ENCODE results near the gene TMEM86B.
A peak's percentile ranks its signal among the peaks of the same experiment; 100 is the strongest.

The TMEM86B gene

DNA sequence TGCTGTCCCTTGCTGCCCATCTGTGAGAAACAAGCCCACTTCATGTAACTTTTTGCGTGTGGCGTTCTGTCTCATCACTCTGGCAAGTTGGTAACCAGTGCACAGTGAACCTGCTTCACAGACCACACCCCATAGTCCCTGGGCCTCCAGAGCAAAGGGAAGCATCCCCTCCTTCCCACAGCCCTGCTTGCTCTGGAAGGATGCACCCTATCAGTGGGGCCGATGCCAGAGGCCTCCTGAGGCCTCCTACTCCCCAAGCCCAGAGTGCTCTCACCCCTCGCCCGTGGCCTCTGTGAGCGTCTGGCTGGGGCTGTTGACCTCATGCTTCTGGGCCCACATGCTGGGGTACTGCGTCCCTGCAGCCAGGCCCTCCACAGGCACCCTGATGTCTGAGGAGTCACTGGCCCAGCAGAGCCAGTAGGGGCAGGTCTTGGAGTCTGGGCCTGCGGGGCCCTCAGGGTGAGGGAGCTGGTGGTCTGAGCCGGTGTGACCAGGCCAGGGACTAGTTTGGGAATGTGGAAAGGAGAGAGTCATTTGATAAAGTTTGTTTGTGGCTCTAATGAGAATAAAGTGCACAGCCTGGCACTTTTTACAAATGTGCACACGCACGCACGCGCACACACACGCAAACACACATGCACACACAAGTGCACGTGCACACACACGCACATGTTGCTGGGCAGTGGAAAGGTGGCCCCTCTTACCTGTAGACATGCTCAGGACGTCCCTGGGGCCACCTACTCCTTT lies 5.1 kb downstream of the TMEM86B start:
- TF ChIP-seq, protein P1, sequence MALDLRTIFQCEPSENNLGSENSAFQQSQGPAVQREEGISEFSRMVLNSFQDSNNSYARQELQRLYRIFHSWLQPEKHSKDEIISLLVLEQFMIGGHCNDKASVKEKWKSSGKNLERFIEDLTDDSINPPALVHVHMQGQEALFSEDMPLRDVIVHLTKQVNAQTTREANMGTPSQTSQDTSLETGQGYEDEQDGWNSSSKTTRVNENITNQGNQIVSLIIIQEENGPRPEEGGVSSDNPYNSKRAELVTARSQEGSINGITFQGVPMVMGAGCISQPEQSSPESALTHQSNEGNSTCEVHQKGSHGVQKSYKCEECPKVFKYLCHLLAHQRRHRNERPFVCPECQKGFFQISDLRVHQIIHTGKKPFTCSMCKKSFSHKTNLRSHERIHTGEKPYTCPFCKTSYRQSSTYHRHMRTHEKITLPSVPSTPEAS (tag by site-specific recombination; IDR thresholded peaks at IDR 0.05) = peak; percentile 86
- TF ChIP-seq ZFP37 (tag by site-specific recombination; IDR thresholded peaks at IDR 0.05) (no peak), ZNF354C (tag by site-specific recombination; IDR thresholded peaks at IDR 0.05; ENCODE audit: borderline replicate concordance, low read depth) (no peak), ZNF610 (tag by site-specific recombination; IDR thresholded peaks at IDR 0.05; ENCODE audit: borderline replicate concordance) (no peak), ZIC2 (tag by site-specific recombination; IDR thresholded peaks at IDR 0.05) (peak; percentile 66), SP3 (tag by site-specific recombination; IDR thresholded peaks at IDR 0.05) (no peak), ZNF221 (tag by site-specific recombination; IDR thresholded peaks at IDR 0.05; ENCODE audit: borderline replicate concordance) (no peak)
- TF ChIP-seq, protein P2, sequence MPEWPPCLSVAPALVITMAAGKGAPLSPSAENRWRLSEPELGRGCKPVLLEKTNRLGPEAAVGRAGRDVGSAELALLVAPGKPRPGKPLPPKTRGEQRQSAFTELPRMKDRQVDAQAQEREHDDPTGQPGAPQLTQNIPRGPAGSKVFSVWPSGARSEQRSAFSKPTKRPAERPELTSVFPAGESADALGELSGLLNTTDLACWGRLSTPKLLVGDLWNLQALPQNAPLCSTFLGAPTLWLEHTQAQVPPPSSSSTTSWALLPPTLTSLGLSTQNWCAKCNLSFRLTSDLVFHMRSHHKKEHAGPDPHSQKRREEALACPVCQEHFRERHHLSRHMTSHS (tag by site-specific recombination; IDR thresholded peaks at IDR 0.05) = no peak
- TF ChIP-seq, protein P3, sequence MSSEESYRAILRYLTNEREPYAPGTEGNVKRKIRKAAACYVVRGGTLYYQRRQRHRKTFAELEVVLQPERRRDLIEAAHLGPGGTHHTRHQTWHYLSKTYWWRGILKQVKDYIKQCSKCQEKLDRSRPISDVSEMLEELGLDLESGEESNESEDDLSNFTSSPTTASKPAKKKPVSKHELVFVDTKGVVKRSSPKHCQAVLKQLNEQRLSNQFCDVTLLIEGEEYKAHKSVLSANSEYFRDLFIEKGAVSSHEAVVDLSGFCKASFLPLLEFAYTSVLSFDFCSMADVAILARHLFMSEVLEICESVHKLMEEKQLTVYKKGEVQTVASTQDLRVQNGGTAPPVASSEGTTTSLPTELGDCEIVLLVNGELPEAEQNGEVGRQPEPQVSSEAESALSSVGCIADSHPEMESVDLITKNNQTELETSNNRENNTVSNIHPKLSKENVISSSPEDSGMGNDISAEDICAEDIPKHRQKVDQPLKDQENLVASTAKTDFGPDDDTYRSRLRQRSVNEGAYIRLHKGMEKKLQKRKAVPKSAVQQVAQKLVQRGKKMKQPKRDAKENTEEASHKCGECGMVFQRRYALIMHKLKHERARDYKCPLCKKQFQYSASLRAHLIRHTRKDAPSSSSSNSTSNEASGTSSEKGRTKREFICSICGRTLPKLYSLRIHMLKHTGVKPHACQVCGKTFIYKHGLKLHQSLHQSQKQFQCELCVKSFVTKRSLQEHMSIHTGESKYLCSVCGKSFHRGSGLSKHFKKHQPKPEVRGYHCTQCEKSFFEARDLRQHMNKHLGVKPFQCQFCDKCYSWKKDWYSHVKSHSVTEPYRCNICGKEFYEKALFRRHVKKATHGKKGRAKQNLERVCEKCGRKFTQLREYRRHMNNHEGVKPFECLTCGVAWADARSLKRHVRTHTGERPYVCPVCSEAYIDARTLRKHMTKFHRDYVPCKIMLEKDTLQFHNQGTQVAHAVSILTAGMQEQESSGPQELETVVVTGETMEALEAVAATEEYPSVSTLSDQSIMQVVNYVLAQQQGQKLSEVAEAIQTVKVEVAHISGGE (tag by site-specific recombination; conservative IDR thresholded peaks at IDR 0.05; ENCODE audit: low read depth) = no peak
- TF ChIP-seq, protein P4, sequence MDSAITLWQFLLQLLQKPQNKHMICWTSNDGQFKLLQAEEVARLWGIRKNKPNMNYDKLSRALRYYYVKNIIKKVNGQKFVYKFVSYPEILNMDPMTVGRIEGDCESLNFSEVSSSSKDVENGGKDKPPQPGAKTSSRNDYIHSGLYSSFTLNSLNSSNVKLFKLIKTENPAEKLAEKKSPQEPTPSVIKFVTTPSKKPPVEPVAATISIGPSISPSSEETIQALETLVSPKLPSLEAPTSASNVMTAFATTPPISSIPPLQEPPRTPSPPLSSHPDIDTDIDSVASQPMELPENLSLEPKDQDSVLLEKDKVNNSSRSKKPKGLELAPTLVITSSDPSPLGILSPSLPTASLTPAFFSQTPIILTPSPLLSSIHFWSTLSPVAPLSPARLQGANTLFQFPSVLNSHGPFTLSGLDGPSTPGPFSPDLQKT (IDR thresholded peaks at IDR 0.05; ENCODE audit: borderline replicate concordance, low read depth, low read length) = no peak
- TF ChIP-seq, protein P5, sequence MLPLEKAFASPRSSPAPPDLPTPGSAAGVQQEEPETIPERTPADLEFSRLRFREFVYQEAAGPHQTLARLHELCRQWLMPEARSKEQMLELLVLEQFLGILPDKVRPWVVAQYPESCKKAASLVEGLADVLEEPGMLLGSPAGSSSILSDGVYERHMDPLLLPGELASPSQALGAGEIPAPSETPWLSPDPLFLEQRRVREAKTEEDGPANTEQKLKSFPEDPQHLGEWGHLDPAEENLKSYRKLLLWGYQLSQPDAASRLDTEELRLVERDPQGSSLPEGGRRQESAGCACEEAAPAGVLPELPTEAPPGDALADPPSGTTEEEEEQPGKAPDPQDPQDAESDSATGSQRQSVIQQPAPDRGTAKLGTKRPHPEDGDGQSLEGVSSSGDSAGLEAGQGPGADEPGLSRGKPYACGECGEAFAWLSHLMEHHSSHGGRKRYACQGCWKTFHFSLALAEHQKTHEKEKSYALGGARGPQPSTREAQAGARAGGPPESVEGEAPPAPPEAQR (tag by site-specific recombination; IDR thresholded peaks at IDR 0.05) = no peak
- ChIA-PET CTCF (interaction anchor here (0.5 to 0.7 kb wide), 2 partner anchors 14 to 29 kb away, joined by 3 to 4 read pairs; no protein-coding TSS in a partner anchor), POLR2A (interaction anchor here (0.6 kb wide), 1 partner anchor 449 kb away, joined by 4 read pairs; no protein-coding TSS in a partner anchor)
- no peaks in the 10 kb centered on the region for H3K4me1 ChIP-seq (ENCODE audit: control insufficient read depth, insufficient read depth, low read length)
- peaks cover 0 to 23% of the 10 kb centered on the region in 2 experiments; a peak in 1 of 3 replicates for H3K36me3 ChIP-seq (ENCODE audit: control insufficient read depth in 2 of 2, insufficient read depth in 1 of 2, low read length in 2 of 2)
- no peak overlapping the region for H3K27ac ChIP-seq (ENCODE audit: extremely low read depth, low read depth, low read length)
- no peaks in the 10 kb centered on the region for H3K9me3 ChIP-seq (ENCODE audit: control insufficient read depth, insufficient read depth, low read depth, low read length)
- H3K4me3 ChIP-seq (ENCODE audit: low read depth, low read length) = no peak overlapping the region

DNA sequence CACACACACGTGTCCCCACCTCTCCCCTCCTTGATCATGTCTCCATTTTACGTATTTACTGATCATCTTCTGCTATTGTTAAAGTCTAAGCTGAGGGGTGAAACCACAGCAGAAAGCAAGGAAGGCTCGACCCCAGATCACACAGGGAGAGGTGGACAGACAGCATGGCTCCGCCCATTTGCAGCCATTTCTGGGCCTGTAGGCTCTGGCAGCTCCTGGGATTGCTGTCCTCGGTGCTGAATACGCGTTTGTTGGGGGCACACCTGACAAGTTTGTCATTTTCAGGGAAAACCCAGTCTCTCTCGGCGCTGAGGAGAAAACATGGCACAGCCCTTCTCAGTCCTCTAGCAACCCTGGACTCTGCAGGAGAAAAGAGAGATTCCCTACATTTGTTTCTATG lies 8.0 kb downstream of the TMEM86B start:
- H3K9me3 ChIP-seq (ENCODE audit: control insufficient read depth, insufficient read depth, low read depth, low read length) = no peaks in the 10 kb centered on the region
- peaks cover 10% of the 10 kb centered on the region for H3K4me1 ChIP-seq (ENCODE audit: control insufficient read depth, insufficient read depth, low read length)
- H3K36me3 ChIP-seq (ENCODE audit: control insufficient read depth in 2 of 2, insufficient read depth in 1 of 2, low read length in 2 of 2) = peaks cover 0 to 5% of the 10 kb centered on the region in 2 experiments; a peak in 1 of 3 replicates
- no peak overlapping the region for H3K4me3 ChIP-seq (ENCODE audit: low read depth, low read length)
- ChIA-PET CTCF (interaction anchor here (0.6 to 1.1 kb wide), 3 partner anchors 10 to 198 kb away, joined by 3 to 5 read pairs (median 5); no protein-coding TSS in a partner anchor), POLR2A (no interaction called here)
- H3K27ac ChIP-seq (ENCODE audit: extremely low read depth, low read depth, low read length) = no peak overlapping the region
- no peak for TF ChIP-seq ZNF114 (tag by site-specific recombination; IDR thresholded peaks at IDR 0.05)
- TF ChIP-seq, protein P6, sequence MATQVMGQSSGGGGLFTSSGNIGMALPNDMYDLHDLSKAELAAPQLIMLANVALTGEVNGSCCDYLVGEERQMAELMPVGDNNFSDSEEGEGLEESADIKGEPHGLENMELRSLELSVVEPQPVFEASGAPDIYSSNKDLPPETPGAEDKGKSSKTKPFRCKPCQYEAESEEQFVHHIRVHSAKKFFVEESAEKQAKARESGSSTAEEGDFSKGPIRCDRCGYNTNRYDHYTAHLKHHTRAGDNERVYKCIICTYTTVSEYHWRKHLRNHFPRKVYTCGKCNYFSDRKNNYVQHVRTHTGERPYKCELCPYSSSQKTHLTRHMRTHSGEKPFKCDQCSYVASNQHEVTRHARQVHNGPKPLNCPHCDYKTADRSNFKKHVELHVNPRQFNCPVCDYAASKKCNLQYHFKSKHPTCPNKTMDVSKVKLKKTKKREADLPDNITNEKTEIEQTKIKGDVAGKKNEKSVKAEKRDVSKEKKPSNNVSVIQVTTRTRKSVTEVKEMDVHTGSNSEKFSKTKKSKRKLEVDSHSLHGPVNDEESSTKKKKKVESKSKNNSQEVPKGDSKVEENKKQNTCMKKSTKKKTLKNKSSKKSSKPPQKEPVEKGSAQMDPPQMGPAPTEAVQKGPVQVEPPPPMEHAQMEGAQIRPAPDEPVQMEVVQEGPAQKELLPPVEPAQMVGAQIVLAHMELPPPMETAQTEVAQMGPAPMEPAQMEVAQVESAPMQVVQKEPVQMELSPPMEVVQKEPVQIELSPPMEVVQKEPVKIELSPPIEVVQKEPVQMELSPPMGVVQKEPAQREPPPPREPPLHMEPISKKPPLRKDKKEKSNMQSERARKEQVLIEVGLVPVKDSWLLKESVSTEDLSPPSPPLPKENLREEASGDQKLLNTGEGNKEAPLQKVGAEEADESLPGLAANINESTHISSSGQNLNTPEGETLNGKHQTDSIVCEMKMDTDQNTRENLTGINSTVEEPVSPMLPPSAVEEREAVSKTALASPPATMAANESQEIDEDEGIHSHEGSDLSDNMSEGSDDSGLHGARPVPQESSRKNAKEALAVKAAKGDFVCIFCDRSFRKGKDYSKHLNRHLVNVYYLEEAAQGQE (tag by site-specific recombination; IDR thresholded peaks at IDR 0.05) = peak; percentile 93
